GM19328 (cell line): ENCODE measurements around the gene PCCA.
"Not testable (repeated sequence)": the region's sequence is repeated elsewhere in the genome, so short reads cannot be mapped to it uniquely, and the experiment has no call there.

Experiments used
- ATAC-seq: cut with Tn5 transposase; IDR thresholded peaks from one replicate; pipeline ENCODE4 v1.9.1; 2021; ENCODE audit warnings: mild to moderate bottlenecking, moderate library complexity; ENCODE audit not compliant: unreplicated experiment

Gene PCCA

DNA sequence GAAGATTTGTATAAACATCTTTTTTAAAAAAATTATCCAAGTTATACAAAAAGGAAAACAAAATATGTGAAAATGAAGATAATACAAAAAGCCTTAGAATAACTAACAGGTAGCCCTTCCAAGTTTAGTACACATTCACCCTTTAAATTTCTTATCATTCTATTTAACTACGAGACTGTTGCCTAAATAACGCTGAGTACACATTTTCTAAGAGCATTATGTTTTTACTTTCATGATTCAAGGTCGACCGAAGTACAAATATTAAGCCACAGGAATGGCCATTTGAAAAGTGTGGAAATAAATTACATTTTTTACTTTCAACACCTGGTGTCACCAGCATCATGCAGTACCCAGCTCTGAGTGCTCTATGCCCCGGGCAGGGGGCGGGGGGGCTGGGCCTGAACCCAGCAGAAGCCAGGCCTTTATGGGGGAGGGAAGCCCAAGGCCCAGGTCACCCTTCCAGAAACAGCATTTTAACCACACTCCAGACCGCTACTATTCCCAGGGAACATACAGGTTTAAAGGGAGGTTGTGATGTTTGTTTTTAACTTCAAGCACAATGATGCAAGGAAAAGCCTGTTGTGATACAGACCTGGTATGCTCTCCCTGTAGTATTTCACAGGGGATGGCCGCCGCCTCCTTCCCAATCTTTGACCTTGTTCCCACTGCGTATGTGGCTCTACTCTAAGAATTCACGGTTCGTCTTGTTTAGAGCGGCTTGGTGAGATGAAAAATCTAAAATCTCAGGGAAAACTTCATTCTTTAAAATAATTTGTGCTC lies 475.7 kb downstream of the PCCA start:
- ATAC-seq, result no peak

DNA sequence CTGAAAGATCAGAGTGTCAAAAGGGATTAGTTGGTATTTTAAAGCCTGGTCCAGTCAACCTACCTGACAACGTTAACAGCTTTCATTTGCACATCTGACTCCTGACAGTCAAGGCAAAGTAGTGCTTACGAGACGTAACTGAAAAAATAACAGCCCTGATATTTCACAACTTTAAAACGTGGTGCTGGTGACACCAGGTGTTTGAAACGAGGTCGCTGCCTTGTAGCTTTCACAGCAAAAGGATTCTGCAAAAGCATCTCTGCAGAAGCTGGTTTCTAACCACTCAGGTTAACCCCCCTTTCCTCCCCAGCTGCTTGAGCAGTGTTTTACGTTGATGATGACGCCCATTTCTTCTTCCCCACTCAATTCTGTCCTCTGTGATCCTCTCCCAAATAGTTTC lies 476.4 kb downstream of the PCCA start:
- ATAC-seq, result no peak

DNA sequence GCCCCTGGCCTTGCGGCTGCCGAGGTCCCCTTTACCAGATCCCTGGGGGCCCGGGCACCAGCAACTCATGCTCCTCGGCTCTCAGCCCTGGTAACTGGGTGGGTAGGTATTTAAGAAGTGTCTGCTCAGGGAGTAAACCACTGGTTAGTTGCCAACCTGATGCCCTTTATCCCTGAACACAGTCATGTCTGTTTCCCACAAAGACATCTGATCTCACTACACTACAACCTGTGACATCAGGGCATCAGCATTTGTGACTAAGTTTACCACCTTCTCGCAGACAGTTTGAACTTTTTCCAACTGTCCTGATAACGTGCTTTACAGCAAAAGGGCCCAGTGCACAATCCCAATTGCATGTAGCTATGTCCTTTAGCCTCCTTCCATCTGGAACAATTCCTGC lies 477.6 kb downstream of the PCCA start:
- ATAC-seq, result no peak

DNA sequence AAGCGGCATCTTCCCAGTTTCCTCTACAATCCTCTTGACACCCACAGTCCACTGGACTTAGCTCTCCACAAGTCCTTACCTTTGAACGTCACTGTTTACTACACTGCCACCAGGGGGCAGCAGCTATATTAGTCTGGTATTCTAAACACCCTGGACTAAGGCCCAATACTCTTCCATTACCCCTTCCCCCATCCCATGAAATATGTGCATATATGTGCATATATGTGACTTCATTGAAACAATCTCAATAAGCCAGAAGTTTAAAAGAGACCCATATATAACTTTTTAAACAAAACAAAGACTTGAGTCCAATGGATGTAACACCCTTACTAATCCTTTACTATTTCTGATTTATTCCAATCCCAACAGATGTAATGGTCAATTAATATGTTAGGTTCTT lies 484.2 kb downstream of the PCCA start:
- ATAC-seq, result peak; percentile 92

DNA sequence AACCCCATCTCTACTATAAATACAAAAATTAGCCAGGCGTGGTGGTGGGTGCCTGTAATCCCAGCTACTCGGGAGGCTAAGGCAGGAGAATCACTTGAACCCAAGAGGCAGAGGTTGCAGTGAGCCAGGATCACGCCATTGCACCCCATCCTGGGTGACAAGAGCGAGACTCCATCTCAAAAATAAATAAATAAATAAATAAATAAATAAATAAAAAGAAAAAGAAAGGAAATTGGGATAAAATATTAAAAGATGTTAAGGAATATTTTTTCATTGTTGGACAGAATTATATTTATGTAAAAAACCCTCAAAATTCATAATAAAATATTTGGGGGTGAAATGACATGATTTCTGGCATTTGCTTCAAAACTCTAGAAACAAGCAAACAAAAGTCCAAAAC lies 488.3 kb downstream of the PCCA start:
- ATAC-seq, result not testable (repeated sequence)
